ENCODE results near the gene DYNC2H1. TPM values are rescaled to one million over a fixed set of nuclear protein-coding genes. Genes with fewer than 3 reads are reported as not detected.

Gene DYNC2H1
- total and polyA plus RNA-seq, 4 donors, result 0.77 to 3.3 (median 2.1) TPM

DNA sequence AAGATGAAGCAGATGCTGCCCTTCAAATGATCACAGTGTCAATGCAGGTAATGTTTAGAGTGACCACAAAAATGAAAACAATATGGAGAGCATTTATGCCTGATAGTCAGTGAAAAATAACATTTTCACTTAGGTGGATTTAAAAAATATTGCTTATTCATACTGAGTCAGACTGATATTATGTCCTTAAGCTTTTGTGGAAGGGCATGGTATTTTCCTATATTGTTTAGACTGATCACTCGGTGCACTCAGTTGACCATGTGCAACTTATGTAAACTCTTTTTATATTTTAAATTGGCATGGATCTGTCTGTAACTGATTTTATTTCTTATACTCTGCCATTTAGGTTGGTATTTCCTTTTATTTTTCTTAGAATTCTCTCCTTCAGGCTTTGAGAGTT lies 106.6 kb downstream of the DYNC2H1 start:
- Histone ChIP-seq H3K36me3 (ENCODE audit: control insufficient read depth in 4 of 4, insufficient read depth in 3 of 4, low read depth in 1 of 4, low read length in 3 of 4) (no peaks in the 10 kb centered on the region), H3K9ac (ENCODE audit: low read depth in 1 of 2, low read length in 2 of 2) (no peak overlapping the region), H3K4me1 (ENCODE audit: control insufficient read depth in 4 of 4, insufficient read depth in 4 of 4, low read length in 3 of 4) (no peaks in the 10 kb centered on the region), H3K27ac (ENCODE audit: low read depth in 1 of 2, low read length in 2 of 2) (no peak overlapping the region), H3K27me3 (ENCODE audit: control insufficient read depth in 4 of 4, insufficient read depth in 4 of 4, low read length in 3 of 4) (no peaks in the 10 kb centered on the region), H3K9me3 (ENCODE audit: control insufficient read depth in 4 of 4, low read length in 3 of 4) (no peaks in the 10 kb centered on the region), H3K4me3 (ENCODE audit: low read depth in 1 of 3, low read length in 3 of 3) (no peak overlapping the region)
- DNase-seq (ENCODE audit: low spot score), result no peak
- no peak for TF ChIP-seq YY1 (IDR thresholded peaks at IDR 0.05)
- TF ChIP-seq HNF4A (conservative IDR thresholded peaks at IDR 0.05), result no peak
- no peak for TF ChIP-seq TAF1 (conservative IDR thresholded peaks at IDR 0.05)
- TF ChIP-seq RAD21 (IDR thresholded peaks at IDR 0.05), result no peak
- TF ChIP-seq, protein P1, sequence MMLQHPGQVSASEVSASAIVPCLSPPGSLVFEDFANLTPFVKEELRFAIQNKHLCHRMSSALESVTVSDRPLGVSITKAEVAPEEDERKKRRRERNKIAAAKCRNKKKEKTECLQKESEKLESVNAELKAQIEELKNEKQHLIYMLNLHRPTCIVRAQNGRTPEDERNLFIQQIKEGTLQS (IDR thresholded peaks at IDR 0.05), result no peak
- TF ChIP-seq EGR1 (IDR thresholded peaks at IDR 0.05; ENCODE audit: low read depth in 2 of 2), result no peak
- 95% methylated on average over 1 of the region's 1 CpG for WGBS

DNA sequence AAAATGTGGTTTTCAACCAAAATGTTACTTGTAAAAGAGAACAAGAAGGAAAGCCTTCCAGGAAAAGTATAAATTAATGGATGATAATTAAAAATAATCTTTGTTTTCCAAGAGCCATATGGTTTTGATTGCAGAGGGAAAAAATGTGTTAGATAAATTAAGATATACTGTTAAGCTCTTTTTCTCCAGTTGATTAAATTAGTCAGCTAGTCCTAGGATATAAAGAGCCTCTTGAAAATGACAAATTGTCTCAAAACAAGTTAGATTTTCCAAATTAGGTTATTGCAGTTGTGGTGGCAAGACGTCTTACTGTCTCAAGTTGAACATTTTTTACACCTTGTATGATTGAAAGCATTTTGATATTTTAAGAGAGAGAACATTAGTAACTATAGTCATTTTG lies 110.9 kb downstream of the DYNC2H1 start:
- WGBS, result 80% methylated on average over 1 of the region's 1 CpG
- H3K27ac ChIP-seq (ENCODE audit: low read depth in 1 of 2, low read length in 2 of 2), result no peak overlapping the region
- H3K36me3 ChIP-seq (ENCODE audit: control insufficient read depth in 4 of 4, insufficient read depth in 3 of 4, low read depth in 1 of 4, low read length in 3 of 4), result peaks cover 0 to 3% (median 0%) of the 10 kb centered on the region in 4 donors
- no peaks in the 10 kb centered on the region for H3K9me3 ChIP-seq (ENCODE audit: control insufficient read depth in 4 of 4, low read length in 3 of 4)
- no peak for DNase-seq (ENCODE audit: low spot score)
- no peaks in the 10 kb centered on the region for H3K4me1 ChIP-seq (ENCODE audit: control insufficient read depth in 4 of 4, insufficient read depth in 4 of 4, low read length in 3 of 4)
- H3K4me3 ChIP-seq (ENCODE audit: low read depth in 1 of 3, low read length in 3 of 3), result no peak overlapping the region
- H3K9ac ChIP-seq (ENCODE audit: low read depth in 1 of 2, low read length in 2 of 2), result no peak overlapping the region
- no peaks in the 10 kb centered on the region for H3K27me3 ChIP-seq (ENCODE audit: control insufficient read depth in 4 of 4, insufficient read depth in 4 of 4, low read length in 3 of 4)
- TF ChIP-seq, protein P2, sequence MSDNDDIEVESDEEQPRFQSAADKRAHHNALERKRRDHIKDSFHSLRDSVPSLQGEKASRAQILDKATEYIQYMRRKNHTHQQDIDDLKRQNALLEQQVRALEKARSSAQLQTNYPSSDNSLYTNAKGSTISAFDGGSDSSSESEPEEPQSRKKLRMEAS (IDR thresholded peaks at IDR 0.05), result no peak
- TF ChIP-seq RAD21 (IDR thresholded peaks at IDR 0.05) (no peak), RXRA (IDR thresholded peaks at IDR 0.05) (no peak), SP1 (IDR thresholded peaks at IDR 0.05) (no peak), JUND (IDR thresholded peaks at IDR 0.05) (no peak), EGR1 (IDR thresholded peaks at IDR 0.05; ENCODE audit: low read depth in 2 of 2) (no peak)
- TF ChIP-seq, protein P1 (IDR thresholded peaks at IDR 0.05), result no peak

DNA sequence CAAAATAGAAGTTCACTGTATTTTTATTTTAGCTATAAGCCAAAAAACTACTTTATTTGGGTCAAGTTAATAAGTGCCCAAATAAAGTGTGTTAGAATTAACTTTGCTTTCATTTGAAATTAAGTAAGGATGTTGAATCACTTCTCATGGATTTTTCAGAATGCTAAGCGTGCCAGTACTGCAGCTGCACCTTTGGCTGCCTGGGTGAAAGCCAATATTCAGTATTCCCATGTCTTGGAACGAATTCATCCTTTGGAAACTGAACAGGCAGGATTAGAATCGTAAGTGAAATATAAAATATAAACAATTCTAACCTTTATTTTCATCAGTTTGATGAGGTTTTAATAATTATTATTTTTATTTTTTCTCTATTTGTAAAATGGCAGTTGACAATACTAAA lies 113.6 kb downstream of the DYNC2H1 start:
- Histone ChIP-seq H3K27me3 (ENCODE audit: control insufficient read depth in 4 of 4, insufficient read depth in 4 of 4, low read length in 3 of 4) (no peaks in the 10 kb centered on the region), H3K27ac (ENCODE audit: low read depth in 1 of 2, low read length in 2 of 2) (no peak overlapping the region), H3K9me3 (ENCODE audit: control insufficient read depth in 4 of 4, low read length in 3 of 4) (no peaks in the 10 kb centered on the region), H3K36me3 (ENCODE audit: control insufficient read depth in 4 of 4, insufficient read depth in 3 of 4, low read depth in 1 of 4, low read length in 3 of 4) (peaks cover 0 to 3% (median 0%) of the 10 kb centered on the region in 4 donors), H3K4me1 (ENCODE audit: control insufficient read depth in 4 of 4, insufficient read depth in 4 of 4, low read length in 3 of 4) (no peaks in the 10 kb centered on the region), H3K4me3 (ENCODE audit: low read depth in 1 of 3, low read length in 3 of 3) (no peak overlapping the region), H3K9ac (ENCODE audit: low read depth in 1 of 2, low read length in 2 of 2) (no peak overlapping the region)
- no peak for TF ChIP-seq YY1 (IDR thresholded peaks at IDR 0.05)
- TF ChIP-seq RAD21 (IDR thresholded peaks at IDR 0.05), result no peak
- TF ChIP-seq, protein P2 (IDR thresholded peaks at IDR 0.05), result no peak
- TF ChIP-seq, protein P1 (IDR thresholded peaks at IDR 0.05), result no peak
- no peak for TF ChIP-seq FOXA2 (IDR thresholded peaks at IDR 0.05)
- TF ChIP-seq RXRA (IDR thresholded peaks at IDR 0.05), result no peak
- no peak for TF ChIP-seq HNF4G (IDR thresholded peaks at IDR 0.05)
- TF ChIP-seq TAF1 (conservative IDR thresholded peaks at IDR 0.05), result no peak
- TF ChIP-seq GABPA (IDR thresholded peaks at IDR 0.05 in 1 of 2, conservative IDR thresholded peaks at IDR 0.05 in 1 of 2), result no peak
- TF ChIP-seq, protein P3, sequence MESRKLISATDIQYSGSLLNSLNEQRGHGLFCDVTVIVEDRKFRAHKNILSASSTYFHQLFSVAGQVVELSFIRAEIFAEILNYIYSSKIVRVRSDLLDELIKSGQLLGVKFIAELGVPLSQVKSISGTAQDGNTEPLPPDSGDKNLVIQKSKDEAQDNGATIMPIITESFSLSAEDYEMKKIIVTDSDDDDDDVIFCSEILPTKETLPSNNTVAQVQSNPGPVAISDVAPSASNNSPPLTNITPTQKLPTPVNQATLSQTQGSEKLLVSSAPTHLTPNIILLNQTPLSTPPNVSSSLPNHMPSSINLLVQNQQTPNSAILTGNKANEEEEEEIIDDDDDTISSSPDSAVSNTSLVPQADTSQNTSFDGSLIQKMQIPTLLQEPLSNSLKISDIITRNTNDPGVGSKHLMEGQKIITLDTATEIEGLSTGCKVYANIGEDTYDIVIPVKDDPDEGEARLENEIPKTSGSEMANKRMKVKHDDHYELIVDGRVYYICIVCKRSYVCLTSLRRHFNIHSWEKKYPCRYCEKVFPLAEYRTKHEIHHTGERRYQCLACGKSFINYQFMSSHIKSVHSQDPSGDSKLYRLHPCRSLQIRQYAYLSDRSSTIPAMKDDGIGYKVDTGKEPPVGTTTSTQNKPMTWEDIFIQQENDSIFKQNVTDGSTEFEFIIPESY (IDR thresholded peaks at IDR 0.05), result no peak
- TF ChIP-seq HNF4A (conservative IDR thresholded peaks at IDR 0.05), result no peak
- TF ChIP-seq, protein P4, sequence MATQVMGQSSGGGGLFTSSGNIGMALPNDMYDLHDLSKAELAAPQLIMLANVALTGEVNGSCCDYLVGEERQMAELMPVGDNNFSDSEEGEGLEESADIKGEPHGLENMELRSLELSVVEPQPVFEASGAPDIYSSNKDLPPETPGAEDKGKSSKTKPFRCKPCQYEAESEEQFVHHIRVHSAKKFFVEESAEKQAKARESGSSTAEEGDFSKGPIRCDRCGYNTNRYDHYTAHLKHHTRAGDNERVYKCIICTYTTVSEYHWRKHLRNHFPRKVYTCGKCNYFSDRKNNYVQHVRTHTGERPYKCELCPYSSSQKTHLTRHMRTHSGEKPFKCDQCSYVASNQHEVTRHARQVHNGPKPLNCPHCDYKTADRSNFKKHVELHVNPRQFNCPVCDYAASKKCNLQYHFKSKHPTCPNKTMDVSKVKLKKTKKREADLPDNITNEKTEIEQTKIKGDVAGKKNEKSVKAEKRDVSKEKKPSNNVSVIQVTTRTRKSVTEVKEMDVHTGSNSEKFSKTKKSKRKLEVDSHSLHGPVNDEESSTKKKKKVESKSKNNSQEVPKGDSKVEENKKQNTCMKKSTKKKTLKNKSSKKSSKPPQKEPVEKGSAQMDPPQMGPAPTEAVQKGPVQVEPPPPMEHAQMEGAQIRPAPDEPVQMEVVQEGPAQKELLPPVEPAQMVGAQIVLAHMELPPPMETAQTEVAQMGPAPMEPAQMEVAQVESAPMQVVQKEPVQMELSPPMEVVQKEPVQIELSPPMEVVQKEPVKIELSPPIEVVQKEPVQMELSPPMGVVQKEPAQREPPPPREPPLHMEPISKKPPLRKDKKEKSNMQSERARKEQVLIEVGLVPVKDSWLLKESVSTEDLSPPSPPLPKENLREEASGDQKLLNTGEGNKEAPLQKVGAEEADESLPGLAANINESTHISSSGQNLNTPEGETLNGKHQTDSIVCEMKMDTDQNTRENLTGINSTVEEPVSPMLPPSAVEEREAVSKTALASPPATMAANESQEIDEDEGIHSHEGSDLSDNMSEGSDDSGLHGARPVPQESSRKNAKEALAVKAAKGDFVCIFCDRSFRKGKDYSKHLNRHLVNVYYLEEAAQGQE (IDR thresholded peaks at IDR 0.05), result no peak
- TF ChIP-seq FOXA1 (IDR thresholded peaks at IDR 0.05), result no peak
- TF ChIP-seq JUND (IDR thresholded peaks at IDR 0.05), result no peak
- no peak for TF ChIP-seq NR2F2 (IDR thresholded peaks at IDR 0.05)
- no peak for TF ChIP-seq SP1 (IDR thresholded peaks at IDR 0.05)
- TF ChIP-seq, protein P5, sequence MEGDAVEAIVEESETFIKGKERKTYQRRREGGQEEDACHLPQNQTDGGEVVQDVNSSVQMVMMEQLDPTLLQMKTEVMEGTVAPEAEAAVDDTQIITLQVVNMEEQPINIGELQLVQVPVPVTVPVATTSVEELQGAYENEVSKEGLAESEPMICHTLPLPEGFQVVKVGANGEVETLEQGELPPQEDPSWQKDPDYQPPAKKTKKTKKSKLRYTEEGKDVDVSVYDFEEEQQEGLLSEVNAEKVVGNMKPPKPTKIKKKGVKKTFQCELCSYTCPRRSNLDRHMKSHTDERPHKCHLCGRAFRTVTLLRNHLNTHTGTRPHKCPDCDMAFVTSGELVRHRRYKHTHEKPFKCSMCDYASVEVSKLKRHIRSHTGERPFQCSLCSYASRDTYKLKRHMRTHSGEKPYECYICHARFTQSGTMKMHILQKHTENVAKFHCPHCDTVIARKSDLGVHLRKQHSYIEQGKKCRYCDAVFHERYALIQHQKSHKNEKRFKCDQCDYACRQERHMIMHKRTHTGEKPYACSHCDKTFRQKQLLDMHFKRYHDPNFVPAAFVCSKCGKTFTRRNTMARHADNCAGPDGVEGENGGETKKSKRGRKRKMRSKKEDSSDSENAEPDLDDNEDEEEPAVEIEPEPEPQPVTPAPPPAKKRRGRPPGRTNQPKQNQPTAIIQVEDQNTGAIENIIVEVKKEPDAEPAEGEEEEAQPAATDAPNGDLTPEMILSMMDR (IDR thresholded peaks at IDR 0.05; ENCODE audit: low read depth, low read length, missing input control), result no peak
- no peak for DNase-seq (ENCODE audit: low spot score)
- WGBS, result 65% methylated on average over 3 of the region's 3 CpGs

Data from liver (tissue), 9 donors.